GM12891 (cell line): Measurements from ENCODE around the gene CATSPERZ.

Source experiments
- DNase-seq: peaks from one replicate; pipeline ENCODE4 v3.0.0; 2011; ENCODE audit warnings: low spot score; ENCODE audit not compliant: insufficient read length
- FAIRE-seq: peaks from 2 replicates; lab custom pipeline; 2011; peaks lifted over from hg19 to GRCh38; lab: Jason Lieb, UNC
- PAX5 ChIP-seq: IDR thresholded peaks from 2 replicates; pipeline ENCODE4 v1.6.1; 2011; ENCODE audit warnings: low read length, moderate library complexity, mild to moderate bottlenecking; ENCODE audit not compliant: insufficient read depth, severe bottlenecking
- POLR2A ChIP-seq: IDR thresholded peaks from 2 replicates; pipeline ENCODE4 v1.6.1; 2011; ENCODE audit warnings: low read depth, low read length, control low read depth
- POLR2AphosphoS5 ChIP-seq: IDR thresholded peaks from 2 replicates; pipeline ENCODE4 v1.6.1; 2011; ENCODE audit warnings: low read depth, low read length, control low read depth
- POU2F2 ChIP-seq: IDR thresholded peaks from 2 replicates; pipeline ENCODE4 v1.6.1; 2011; ENCODE audit warnings: low read depth, mild to moderate bottlenecking, control low read depth, low read length, moderate library complexity
- SPI1 ChIP-seq: IDR thresholded peaks from 2 replicates; pipeline ENCODE4 v1.6.1; 2011; ENCODE audit warnings: low read depth, low read length, control low read depth
- TAF1 ChIP-seq: IDR thresholded peaks from 2 replicates; pipeline ENCODE4 v1.6.1; 2011; ENCODE audit warnings: low read depth, low read length, control low read depth

Gene CATSPERZ

DNA sequence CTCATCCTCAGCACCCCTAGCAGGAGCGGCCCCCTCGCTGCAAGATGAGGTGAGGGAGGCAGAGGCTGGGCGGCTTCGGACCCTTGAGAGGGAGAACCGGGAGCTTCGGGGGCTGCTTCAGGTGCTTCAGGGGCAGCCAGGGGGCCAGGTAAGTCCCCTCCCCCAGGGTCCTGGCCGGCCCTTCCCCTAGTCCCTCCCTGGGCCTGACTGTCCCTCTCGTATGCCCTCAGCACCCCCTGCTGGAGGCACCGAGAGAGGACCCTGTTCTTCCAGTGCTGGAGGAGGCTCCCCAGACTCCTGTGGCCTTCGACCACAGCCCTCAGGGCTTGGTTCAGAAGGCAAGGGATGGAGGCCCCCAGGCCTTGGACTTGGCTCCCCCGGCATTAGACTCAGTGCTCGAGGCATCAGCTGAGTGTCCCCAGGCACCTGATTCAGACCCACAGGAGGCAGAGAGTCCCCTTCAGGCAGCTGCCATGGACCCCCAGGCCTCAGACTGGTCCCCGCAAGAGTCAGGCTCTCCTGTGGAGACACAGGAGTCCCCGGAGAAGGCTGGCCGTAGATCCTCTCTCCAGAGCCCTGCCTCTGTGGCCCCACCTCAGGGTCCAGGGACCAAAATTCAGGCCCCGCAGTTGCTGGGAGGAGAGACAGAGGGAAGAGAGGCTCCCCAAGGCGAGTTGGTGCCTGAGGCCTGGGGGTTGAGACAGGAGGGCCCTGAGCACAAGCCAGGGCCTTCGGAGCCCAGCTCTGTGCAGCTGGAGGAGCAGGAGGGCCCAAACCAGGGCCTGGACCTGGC is 43.8 kb downstream of the CATSPERZ start:
- DNase-seq (no peak), FAIRE-seq (no peak)
- TF ChIP-seq PAX5 (no peak), SPI1 (no peak), POLR2AphosphoS5 (no peak), POLR2A (no peak), TAF1 (no peak), POU2F2 (no peak)

DNA sequence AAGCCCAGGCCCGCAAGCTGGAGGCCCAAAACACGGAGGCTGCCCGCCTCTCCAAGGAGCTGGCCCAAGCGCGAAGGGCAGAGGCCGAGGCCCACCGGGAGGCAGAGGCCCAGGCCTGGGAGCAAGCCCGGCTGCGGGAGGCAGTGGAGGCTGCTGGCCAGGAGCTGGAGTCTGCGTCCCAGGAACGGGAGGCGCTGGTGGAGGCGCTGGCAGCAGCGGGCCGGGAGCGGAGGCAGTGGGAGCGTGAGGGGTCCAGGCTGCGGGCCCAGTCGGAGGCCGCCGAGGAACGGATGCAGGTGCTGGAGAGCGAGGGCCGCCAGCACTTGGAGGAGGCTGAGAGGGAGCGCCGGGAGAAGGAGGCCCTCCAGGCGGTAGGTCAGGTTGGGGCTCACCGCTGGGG is 44.6 kb downstream of the CATSPERZ start:
- DNase-seq, result no peak
- FAIRE-seq, result no peak
- no peak for TF ChIP-seq SPI1
- TF ChIP-seq PAX5, result no peak
- no peak for TF ChIP-seq TAF1
- no peak for TF ChIP-seq POLR2AphosphoS5
- TF ChIP-seq POLR2A, result no peak
- TF ChIP-seq POU2F2, result no peak

DNA sequence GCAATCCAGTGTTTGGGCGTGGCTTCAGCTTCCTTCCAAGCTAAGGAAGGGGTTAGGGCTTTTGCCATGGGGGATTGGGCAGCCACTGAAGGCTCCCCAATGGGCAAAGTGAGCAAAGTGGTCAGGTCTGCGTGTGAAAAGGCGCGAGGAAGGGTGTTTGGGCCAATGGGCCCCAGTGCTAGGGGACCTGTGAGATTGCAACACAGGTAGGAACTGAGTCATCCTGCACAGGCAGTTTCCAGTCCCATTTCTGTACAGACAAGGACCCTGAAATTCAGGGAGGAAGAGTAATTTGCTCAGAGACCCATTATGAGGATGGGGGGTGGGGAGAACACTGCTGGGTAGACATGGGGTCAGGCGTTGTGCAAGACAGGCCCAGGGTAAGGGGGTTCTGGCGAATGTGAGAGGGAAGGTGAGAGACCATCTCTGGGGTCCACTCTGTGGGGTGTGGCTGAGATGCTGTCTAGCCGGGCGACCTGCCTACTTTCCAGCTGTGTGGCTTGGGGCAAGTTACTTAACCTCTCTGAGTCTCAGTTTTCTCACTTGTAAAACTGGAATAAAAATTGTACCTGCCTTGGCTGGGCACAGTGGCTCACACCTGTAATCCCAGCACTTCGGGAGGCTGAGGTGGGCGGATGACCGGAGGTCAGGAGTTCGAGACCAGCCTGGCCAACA is 47.2 kb downstream of the CATSPERZ start:
- FAIRE-seq (no peak), DNase-seq (no peak)
- no peak for TF ChIP-seq PAX5
- no peak for TF ChIP-seq SPI1
- no peak for TF ChIP-seq TAF1
- no peak for TF ChIP-seq POLR2AphosphoS5
- no peak for TF ChIP-seq POU2F2
- no peak for TF ChIP-seq POLR2A

DNA sequence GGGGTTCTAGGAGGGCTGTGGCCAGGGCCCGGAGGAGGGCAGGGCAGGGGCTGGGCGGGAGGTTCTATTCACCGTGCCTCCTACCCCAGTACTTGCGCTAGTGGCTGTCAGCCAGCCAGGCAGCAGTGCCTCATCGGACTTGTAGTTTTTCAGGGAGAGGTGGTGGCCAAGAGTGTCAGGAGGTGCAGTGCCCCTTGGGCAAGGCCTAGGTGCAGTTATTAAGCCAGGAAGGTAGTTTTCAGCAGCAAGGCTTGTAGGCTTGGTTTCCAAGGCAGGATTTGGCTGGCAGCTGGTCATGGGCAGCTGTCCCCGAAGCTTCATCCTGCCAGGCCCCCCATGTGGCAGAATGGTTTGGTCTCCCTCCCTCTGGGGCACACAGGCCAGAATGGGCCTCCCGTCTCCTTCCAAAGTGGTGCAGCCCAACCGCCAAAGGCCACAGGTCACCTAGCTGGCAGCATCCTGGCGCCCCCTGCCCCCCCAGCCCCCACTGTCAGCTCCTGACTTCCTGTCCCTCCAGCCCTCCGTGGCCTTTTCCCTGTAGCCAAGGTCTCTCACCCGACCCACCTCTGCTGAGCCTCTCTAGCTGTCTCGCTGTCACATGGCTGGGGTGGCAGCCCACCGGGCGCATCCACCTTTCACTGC is 48.3 kb downstream of the CATSPERZ start:
- FAIRE-seq, result no peak
- TF ChIP-seq POLR2AphosphoS5 (no peak), TAF1 (no peak), SPI1 (no peak), POU2F2 (no peak), PAX5 (no peak), POLR2A (no peak)
- DNase-seq, result no peak

DNA sequence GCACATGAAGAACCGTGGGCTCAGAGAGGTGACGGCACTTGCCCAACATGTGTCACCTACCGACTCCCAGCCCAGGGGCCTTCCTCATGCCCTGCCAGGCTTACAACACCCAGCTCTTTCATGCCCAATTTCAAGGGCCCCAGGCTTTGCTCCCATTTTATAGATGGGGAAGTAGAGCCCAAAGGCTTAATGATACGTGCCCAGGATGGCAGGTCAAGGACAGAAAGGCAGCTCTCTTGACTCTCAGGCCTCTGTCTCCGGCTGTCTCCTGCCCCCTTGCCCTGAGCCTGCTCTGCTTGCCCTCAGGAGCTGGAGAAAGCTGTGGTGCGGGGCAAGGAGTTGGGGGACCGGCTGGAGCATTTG is 48.8 kb downstream of the CATSPERZ start:
- DNase-seq (no peak), FAIRE-seq (no peak)
- TF ChIP-seq PAX5, result no peak
- TF ChIP-seq TAF1, result no peak
- TF ChIP-seq POLR2A, result no peak
- TF ChIP-seq SPI1, result no peak
- TF ChIP-seq POU2F2, result no peak
- no peak for TF ChIP-seq POLR2AphosphoS5

DNA sequence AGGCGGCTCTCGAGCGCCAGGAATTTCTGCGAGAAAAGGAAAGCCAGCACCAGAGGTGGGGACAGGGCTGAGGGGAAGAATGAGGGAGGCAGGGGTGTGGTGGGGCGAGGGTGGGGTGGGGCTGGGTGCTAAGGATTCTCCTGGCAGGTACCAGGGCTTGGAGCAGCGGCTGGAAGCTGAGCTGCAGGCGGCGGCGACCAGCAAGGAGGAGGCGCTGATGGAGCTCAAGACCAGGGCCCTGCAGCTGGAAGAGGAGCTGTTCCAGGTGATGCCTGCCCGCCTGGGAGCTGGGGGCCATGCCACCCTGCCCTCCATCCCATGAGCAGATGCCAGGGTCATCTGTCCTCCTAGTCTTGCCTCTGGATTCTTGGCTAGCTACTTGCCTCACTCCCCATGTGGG is 49.2 kb downstream of the CATSPERZ start:
- no peak for FAIRE-seq
- TF ChIP-seq SPI1, result no peak
- TF ChIP-seq POU2F2, result no peak
- TF ChIP-seq TAF1, result no peak
- no peak for TF ChIP-seq PAX5
- TF ChIP-seq POLR2AphosphoS5, result no peak
- no peak for TF ChIP-seq POLR2A
- no peak for DNase-seq

DNA sequence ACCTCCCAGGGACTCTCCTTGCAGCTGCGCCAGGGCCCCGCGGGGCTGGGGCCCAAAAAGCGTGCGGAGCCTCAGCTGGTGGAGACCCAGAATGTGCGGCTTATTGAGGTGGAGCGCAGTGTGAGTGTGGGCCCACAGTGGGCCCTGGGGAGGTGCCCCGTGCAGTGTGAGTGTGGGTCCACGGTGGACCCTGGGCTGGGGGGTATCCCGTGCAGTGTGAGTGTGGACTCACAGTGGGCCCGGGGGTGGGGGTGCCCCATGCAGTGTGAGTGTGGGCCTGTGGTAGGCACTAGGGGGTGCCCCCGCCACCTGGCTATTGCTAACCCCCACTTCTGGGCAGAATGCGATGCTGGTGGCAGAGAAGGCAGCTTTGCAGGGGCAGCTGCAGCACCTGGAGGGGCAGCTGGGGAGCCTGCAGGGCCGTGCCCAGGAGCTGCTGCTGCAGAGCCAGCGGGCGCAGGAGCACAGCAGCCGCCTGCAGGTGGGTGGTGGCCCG is 51.0 kb downstream of the CATSPERZ start:
- no peak for FAIRE-seq

DNA sequence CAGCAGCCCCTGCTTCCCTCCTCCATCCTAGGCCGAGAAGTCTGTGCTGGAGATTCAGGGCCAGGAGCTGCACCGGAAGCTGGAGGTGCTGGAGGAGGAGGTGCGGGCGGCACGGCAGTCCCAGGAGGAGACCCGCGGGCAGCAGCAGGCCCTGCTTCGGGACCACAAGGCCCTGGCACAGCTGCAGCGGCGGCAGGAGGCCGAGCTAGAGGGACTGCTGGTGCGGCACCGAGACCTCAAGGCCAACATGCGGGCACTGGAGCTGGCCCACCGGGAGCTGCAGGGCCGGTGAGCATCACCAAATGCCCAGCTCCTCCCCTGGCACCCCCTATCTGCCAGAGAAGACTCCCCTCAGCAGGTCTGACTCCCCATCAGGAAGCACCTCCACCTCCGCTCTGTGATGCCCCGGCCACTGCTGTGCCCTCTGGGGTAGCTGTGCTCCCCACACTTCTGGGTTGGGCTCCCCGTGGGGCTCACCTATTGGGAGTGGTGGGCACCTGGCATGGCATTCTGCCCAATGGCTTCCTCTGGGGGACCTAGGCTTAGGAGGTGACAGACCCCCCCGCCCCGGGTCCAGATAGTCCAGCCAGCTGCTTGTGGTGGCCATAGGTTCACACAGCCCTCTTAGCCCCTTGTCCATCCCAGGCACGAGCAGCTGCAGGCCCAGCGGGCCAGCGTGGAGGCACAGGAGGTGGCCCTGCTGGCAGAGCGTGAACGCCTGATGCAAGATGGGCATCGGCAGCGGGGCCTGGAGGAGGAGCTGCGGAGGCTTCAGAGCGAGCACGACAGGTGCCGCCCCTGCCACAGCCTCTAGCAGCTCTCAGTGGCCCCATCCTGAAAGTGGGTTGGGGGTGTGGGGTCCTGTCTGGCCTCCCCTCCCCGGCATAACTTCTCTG is 52.2 kb downstream of the CATSPERZ start:
- no peak for DNase-seq
- no peak for FAIRE-seq
- TF ChIP-seq SPI1 (no peak), POU2F2 (no peak), TAF1 (no peak), POLR2A (no peak), POLR2AphosphoS5 (no peak), PAX5 (no peak)

More for the DNA sequence above, 51.0 kb downstream of the CATSPERZ start:
- no peak for DNase-seq
- TF ChIP-seq PAX5, result no peak
